NCI-H128 (cell line): ENCODE data around the gene SFI1.

Source experiments
- DNase-seq: peaks from one replicate; lab custom pipeline; 2025; ENCODE audit not compliant: unreplicated experiment; lab: John Stamatoyannopoulos, UW

Gene SFI1

DNA sequence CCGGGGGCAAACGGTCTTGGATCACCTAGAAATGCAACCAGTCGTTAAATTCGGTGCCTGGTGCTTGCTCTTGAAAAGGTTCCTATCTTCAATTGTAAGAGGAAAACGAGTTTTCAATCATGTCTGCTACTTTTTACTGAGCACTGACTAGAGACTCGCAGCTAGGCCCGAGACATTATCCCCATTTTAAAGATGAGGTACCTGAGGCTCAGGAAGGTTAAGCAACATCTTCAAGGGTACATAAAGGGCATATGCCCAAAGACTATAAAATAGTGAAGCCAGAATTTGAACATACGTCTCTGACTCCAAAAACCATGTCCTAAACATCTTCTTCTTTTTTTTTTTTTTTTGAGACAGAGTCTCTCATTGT is 166.3 kb downstream of the SFI1 start:
- no peak for DNase-seq
